ENCODE results near the gene SKAP2. TPM values are rescaled to one million over a fixed set of nuclear protein-coding genes. Genes with fewer than 3 reads are reported as not detected.

SKAP2 gene
- total RNA-seq, 1 donor from 2014 or later: 3.3 TPM

Other genes starting within 250 kb of the SKAP2 start
- gene HOXA1, start 231.4 kb upstream of the SKAP2 start, total RNA-seq: 0.16 and 0.24 TPM in 2 replicates
- not detected in 2 replicates for gene HOXA2, start 238.1 kb upstream of the SKAP2 start, total RNA-seq

Measured in activated T-helper 1 cell treated with anti-CD3 and anti-CD28 coated beads, Interleukin-12 subunit alpha, Interleukin-12 subunit beta, Interleukin-2, Interleukin-4 antibody, amounts not matched to agents 30 ng/mL and 10 ng/mL and 1 ng/mL, durations not matched to agents 14 hours and 24 hours and 36 hours (primary cell).